Measurements from ENCODE around the gene CCND1.

CCND1 gene

GRCh38 chr11:69674886-69675714, 34.1 kb downstream of the CCND1 start, which contains the start of gene LTO1:
Gene LTO1, minus strand, starts transcription at chr11:69675353. Its CDS starts 114 bp downstream, at chr11:69675239.
- H3K4me1 ChIP-seq (ENCODE audit: control extremely low read depth in 1 of 4, control insufficient read depth in 4 of 4, insufficient read depth in 4 of 4, low read length in 3 of 4) = peaks cover 4 to 15% (median 14%) of the 10 kb centered on the region in 4 experiments
- H3K27ac ChIP-seq (ENCODE audit: insufficient read depth in 1 of 2, low read depth in 1 of 2, low read length in 2 of 2, poor library complexity in 1 of 2, severe bottlenecking in 2 of 2) = peak within 1 kb of the TSS; percentile 75 to 84
- DNase-seq = peak; percentile 90 to 96 (median 93)
- POLR2A ChIA-PET = interaction anchor here (0.6 kb wide), 1 partner anchor 68 kb away, joined by 5 read pairs; no protein-coding TSS in a partner anchor
- no peaks in the 10 kb centered on the region for H3K9me3 ChIP-seq (ENCODE audit: control extremely low read depth in 1 of 5, control insufficient read depth in 4 of 5, insufficient read depth in 2 of 5, low read depth in 1 of 5, low read length in 4 of 5)
- H3K4me3 ChIP-seq (ENCODE audit: control insufficient read depth in 1 of 7, extremely low read depth in 1 of 7, insufficient read depth in 4 of 7, low read depth in 2 of 7, low read length in 6 of 7) = peak within 1 kb of the TSS; percentile 78 to 98 (median 85)
- CTCF ChIA-PET = interaction anchor here (0.9 to 1.1 kb wide), 2 partner anchors 13 to 569 kb away, joined by 3 read pairs; no protein-coding TSS in a partner anchor
- 5% methylated on average over 70 of the region's 72 CpGs for WGBS (ENCODE audit: insufficient coverage)
- peaks cover 0 to 21% (median 12%) of the 10 kb centered on the region in 4 experiments for H3K36me3 ChIP-seq (ENCODE audit: control insufficient read depth in 4 of 4, insufficient read depth in 4 of 4, low read length in 3 of 4)
- no peaks in the 10 kb centered on the region for H3K27me3 ChIP-seq (replicated peaks in 2 of 5; ENCODE audit: control insufficient read depth in 4 of 5, insufficient read depth in 5 of 5, low read length in 4 of 5)

GRCh38 chr11:69677749-69678148, 36.8 kb downstream of the CCND1 start:
- no peak for DNase-seq
- peaks cover 0 to 3% (median 0%) of the 10 kb centered on the region in 4 experiments for H3K36me3 ChIP-seq (ENCODE audit: control insufficient read depth in 4 of 4, insufficient read depth in 4 of 4, low read length in 3 of 4)
- POLR2A ChIA-PET = no interaction called here
- 80% methylated on average over 1 of the region's 2 CpGs for WGBS (ENCODE audit: insufficient coverage)
- peaks cover 4 to 15% (median 14%) of the 10 kb centered on the region in 4 experiments for H3K4me1 ChIP-seq (ENCODE audit: control extremely low read depth in 1 of 4, control insufficient read depth in 4 of 4, insufficient read depth in 4 of 4, low read length in 3 of 4)
- no peaks in the 10 kb centered on the region for H3K27me3 ChIP-seq (replicated peaks in 2 of 5; ENCODE audit: control insufficient read depth in 4 of 5, insufficient read depth in 5 of 5, low read length in 4 of 5)
- no peak overlapping the region for H3K27ac ChIP-seq (ENCODE audit: insufficient read depth in 1 of 2, low read depth in 1 of 2, low read length in 2 of 2, poor library complexity in 1 of 2, severe bottlenecking in 2 of 2)
- H3K4me3 ChIP-seq (ENCODE audit: control insufficient read depth in 1 of 7, extremely low read depth in 1 of 7, insufficient read depth in 4 of 7, low read depth in 2 of 7, low read length in 6 of 7) = no peak overlapping the region
- CTCF ChIA-PET = no interaction called here
- H3K9me3 ChIP-seq (ENCODE audit: control extremely low read depth in 1 of 5, control insufficient read depth in 4 of 5, insufficient read depth in 2 of 5, low read depth in 1 of 5, low read length in 4 of 5) = no peaks in the 10 kb centered on the region

GRCh38 chr11:69680688-69681087, 39.7 kb downstream of the CCND1 start:
- Histone ChIP-seq H3K27ac (ENCODE audit: insufficient read depth in 1 of 2, low read depth in 1 of 2, low read length in 2 of 2, poor library complexity in 1 of 2, severe bottlenecking in 2 of 2) (no peak overlapping the region), H3K36me3 (ENCODE audit: control insufficient read depth in 4 of 4, insufficient read depth in 4 of 4, low read length in 3 of 4) (no peaks in the 10 kb centered on the region), H3K4me3 (ENCODE audit: control insufficient read depth in 1 of 7, extremely low read depth in 1 of 7, insufficient read depth in 4 of 7, low read depth in 2 of 7, low read length in 6 of 7) (no peak overlapping the region), H3K9me3 (ENCODE audit: control extremely low read depth in 1 of 5, control insufficient read depth in 4 of 5, insufficient read depth in 2 of 5, low read depth in 1 of 5, low read length in 4 of 5) (peaks cover 0 to 2% (median 0%) of the 10 kb centered on the region in 5 experiments), H3K4me1 (ENCODE audit: control extremely low read depth in 1 of 4, control insufficient read depth in 4 of 4, insufficient read depth in 4 of 4, low read length in 3 of 4) (peaks cover 0 to 3% (median 1%) of the 10 kb centered on the region in 4 experiments), H3K27me3 (replicated peaks in 2 of 5; ENCODE audit: control insufficient read depth in 4 of 5, insufficient read depth in 5 of 5, low read length in 4 of 5) (peaks cover 0 to 6% (median 5%) of the 10 kb centered on the region in 5 experiments)
- POLR2A ChIA-PET = no interaction called here
- no CpG with 5 or more reads among the region's 5 CpGs for WGBS (ENCODE audit: insufficient coverage)
- CTCF ChIA-PET = no interaction called here
- no peak for DNase-seq

GRCh38 chr11:69682221-69682620, 41.3 kb downstream of the CCND1 start:
- Histone ChIP-seq H3K27me3 (replicated peaks in 2 of 5; ENCODE audit: control insufficient read depth in 4 of 5, insufficient read depth in 5 of 5, low read length in 4 of 5) (peaks cover 0 to 15% (median 7%) of the 10 kb centered on the region in 5 experiments), H3K36me3 (ENCODE audit: control insufficient read depth in 4 of 4, insufficient read depth in 4 of 4, low read length in 3 of 4) (no peaks in the 10 kb centered on the region), H3K4me1 (ENCODE audit: control extremely low read depth in 1 of 4, control insufficient read depth in 4 of 4, insufficient read depth in 4 of 4, low read length in 3 of 4) (peaks cover 0 to 3% (median 0%) of the 10 kb centered on the region in 4 experiments), H3K27ac (ENCODE audit: insufficient read depth in 1 of 2, low read depth in 1 of 2, low read length in 2 of 2, poor library complexity in 1 of 2, severe bottlenecking in 2 of 2) (no peak overlapping the region), H3K4me3 (ENCODE audit: control insufficient read depth in 1 of 7, extremely low read depth in 1 of 7, insufficient read depth in 4 of 7, low read depth in 2 of 7, low read length in 6 of 7) (no peak overlapping the region), H3K9me3 (ENCODE audit: control extremely low read depth in 1 of 5, control insufficient read depth in 4 of 5, insufficient read depth in 2 of 5, low read depth in 1 of 5, low read length in 4 of 5) (peaks cover 0 to 2% (median 0%) of the 10 kb centered on the region in 5 experiments)
- DNase-seq = no peak
- CTCF ChIA-PET = interaction anchor here (0.7 kb wide), 1 partner anchor 205 kb away, joined by 3 read pairs; no protein-coding TSS in a partner anchor
- POLR2A ChIA-PET = interaction anchor here (0.6 kb wide), 1 partner anchor 205 kb away, joined by 3 read pairs; no protein-coding TSS in a partner anchor
- WGBS (ENCODE audit: insufficient coverage) = 94% methylated on average over 5 of the region's 6 CpGs

- peaks cover 0 to 2% (median 0%) of the 10 kb centered on the region in 5 experiments for H3K9me3 ChIP-seq (ENCODE audit: control extremely low read depth in 1 of 5, control insufficient read depth in 4 of 5, insufficient read depth in 2 of 5, low read depth in 1 of 5, low read length in 4 of 5)
- 98% methylated on average over 4 of the region's 7 CpGs for WGBS (ENCODE audit: insufficient coverage)
- H3K4me3 ChIP-seq (ENCODE audit: control insufficient read depth in 1 of 7, extremely low read depth in 1 of 7, insufficient read depth in 4 of 7, low read depth in 2 of 7, low read length in 6 of 7) = no peak overlapping the region
- POLR2A ChIA-PET = interaction anchor here (0.6 kb wide), 1 partner anchor 205 kb away, joined by 3 read pairs; no protein-coding TSS in a partner anchor
- H3K27ac ChIP-seq (ENCODE audit: insufficient read depth in 1 of 2, low read depth in 1 of 2, low read length in 2 of 2, poor library complexity in 1 of 2, severe bottlenecking in 2 of 2) = no peak overlapping the region
- H3K27me3 ChIP-seq (replicated peaks in 2 of 5; ENCODE audit: control insufficient read depth in 4 of 5, insufficient read depth in 5 of 5, low read length in 4 of 5) = peaks cover 0 to 17% (median 7%) of the 10 kb centered on the region in 5 experiments
- H3K4me1 ChIP-seq (ENCODE audit: control extremely low read depth in 1 of 4, control insufficient read depth in 4 of 4, insufficient read depth in 4 of 4, low read length in 3 of 4) = peaks cover 0 to 3% (median 0%) of the 10 kb centered on the region in 4 experiments
- no peaks in the 10 kb centered on the region for H3K36me3 ChIP-seq (ENCODE audit: control insufficient read depth in 4 of 4, insufficient read depth in 4 of 4, low read length in 3 of 4)
- CTCF ChIA-PET = interaction anchor here (0.5 to 1.2 kb wide), 2 partner anchors 514 to 638 kb away, joined by 3 read pairs; no protein-coding TSS in a partner anchor
- no peak for DNase-seq
Observed at GRCh38 chr11:69682681-69683326, 41.8 kb downstream of the CCND1 start.

GRCh38 chr11:69683764-69684333, 42.9 kb downstream of the CCND1 start:
- Histone ChIP-seq H3K27me3 (replicated peaks in 2 of 5; ENCODE audit: control insufficient read depth in 4 of 5, insufficient read depth in 5 of 5, low read length in 4 of 5) (peaks cover 0 to 17% (median 7%) of the 10 kb centered on the region in 5 experiments), H3K36me3 (ENCODE audit: control insufficient read depth in 4 of 4, insufficient read depth in 4 of 4, low read length in 3 of 4) (no peaks in the 10 kb centered on the region), H3K9me3 (ENCODE audit: control extremely low read depth in 1 of 5, control insufficient read depth in 4 of 5, insufficient read depth in 2 of 5, low read depth in 1 of 5, low read length in 4 of 5) (peaks cover 0 to 2% (median 0%) of the 10 kb centered on the region in 5 experiments), H3K4me3 (ENCODE audit: control insufficient read depth in 1 of 7, extremely low read depth in 1 of 7, insufficient read depth in 4 of 7, low read depth in 2 of 7, low read length in 6 of 7) (no peak overlapping the region), H3K4me1 (ENCODE audit: control extremely low read depth in 1 of 4, control insufficient read depth in 4 of 4, insufficient read depth in 4 of 4, low read length in 3 of 4) (peaks cover 0 to 3% (median 0%) of the 10 kb centered on the region in 4 experiments), H3K27ac (ENCODE audit: insufficient read depth in 1 of 2, low read depth in 1 of 2, low read length in 2 of 2, poor library complexity in 1 of 2, severe bottlenecking in 2 of 2) (no peak overlapping the region)
- no peak for DNase-seq
- ChIA-PET POLR2A (no interaction called here), CTCF (interaction anchor here (1.2 to 2.4 kb wide), 4 partner anchors 14 to 513 kb away, joined by 3 to 10 read pairs (median 3); no protein-coding TSS in a partner anchor)
- 78% methylated on average over 9 of the region's 9 CpGs for WGBS (ENCODE audit: insufficient coverage)

Measured in common myeloid progenitor, CD34-positive (primary cell).